ENCODE results near the gene CCDC30. TPM values are rescaled to one million over a fixed set of nuclear protein-coding genes. Genes with fewer than 3 reads are reported as not detected.
"Not testable (repeated sequence)": the region's sequence is repeated elsewhere in the genome, so short reads cannot be mapped to it uniquely, and the experiment has no call there.

Gene CCDC30
- total RNA-seq, 6 donors from 2014 or later, result 4.4 to 40.9 (median 8.2) TPM

GRCh38 chr1:42476605-42477004 lies 13.5 kb downstream of the CCDC30 start:
- Histone ChIP-seq H3K4me1 (no peaks in the 10 kb centered on the region), H3K27me3 (no peaks in the 10 kb centered on the region), H3K4me3 (no peak overlapping the region), H3K36me3 (peaks cover 0 to 12% (median 0%) of the 10 kb centered on the region in 4 donors), H3K27ac (no peak overlapping the region), H3K9me3 (no peaks in the 10 kb centered on the region)
- TF ChIP-seq EP300 (IDR thresholded peaks at IDR 0.05), result no peak
- TF ChIP-seq POLR2AphosphoS5 (IDR thresholded peaks at IDR 0.05), result no peak
- TF ChIP-seq POLR2A (IDR thresholded peaks at IDR 0.05), result no peak
- no peak for TF ChIP-seq CTCF (IDR thresholded peaks at IDR 0.05)
- DNase-seq, result no peak
- no peak for ATAC-seq (ENCODE audit: low FRiP score in 2 of 2)
- WGBS, 2 donors, result 89 to 93% methylated on average over 4 of the region's 4 CpGs

- H3K9me3 ChIP-seq; DNase-seq; H3K27me3 ChIP-seq; H3K4me3 ChIP-seq; H3K4me1 ChIP-seq; H3K27ac ChIP-seq; ATAC-seq (ENCODE audit: low FRiP score in 2 of 2): not testable (repeated sequence)
- H3K36me3 ChIP-seq, result peaks cover 0 to 19% (median 0%) of the 10 kb centered on the region in 4 donors
- WGBS, 2 donors, result 83 to 94% methylated on average over 4 of the region's 4 CpGs
These were observed 14.3 kb downstream of the CCDC30 start for GRCh38 chr1:42477354-42477753.

- TF ChIP-seq CTCF (IDR thresholded peaks at IDR 0.05) (no peak), POLR2A (IDR thresholded peaks at IDR 0.05) (no peak), POLR2AphosphoS5 (IDR thresholded peaks at IDR 0.05) (no peak), EP300 (IDR thresholded peaks at IDR 0.05) (no peak)
- Histone ChIP-seq H3K4me1 (no peaks in the 10 kb centered on the region), H3K27me3 (no peaks in the 10 kb centered on the region), H3K9me3 (no peaks in the 10 kb centered on the region), H3K36me3 (peaks cover 0 to 21% (median 0%) of the 10 kb centered on the region in 4 donors), H3K27ac (no peak overlapping the region), H3K4me3 (no peak overlapping the region)
- ATAC-seq (ENCODE audit: low FRiP score in 2 of 2) (no peak), DNase-seq (no peak)
- WGBS, 2 donors, result 92 to 94% methylated on average over 3 of the region's 3 CpGs
These were observed 14.7 kb downstream of the CCDC30 start for GRCh38 chr1:42477775-42478174.

GRCh38 chr1:42479621-42480020 lies 16.5 kb downstream of the CCDC30 start:
- peaks cover 0 to 29% (median 0%) of the 10 kb centered on the region in 4 donors for H3K36me3 ChIP-seq
- DNase-seq, result no peak
- no peak overlapping the region for H3K4me3 ChIP-seq
- H3K27ac ChIP-seq, result no peak overlapping the region
- H3K9me3 ChIP-seq, result no peaks in the 10 kb centered on the region
- TF ChIP-seq POLR2AphosphoS5 (IDR thresholded peaks at IDR 0.05) (no peak), EP300 (IDR thresholded peaks at IDR 0.05) (no peak), POLR2A (IDR thresholded peaks at IDR 0.05) (no peak), CTCF (IDR thresholded peaks at IDR 0.05) (no peak)
- H3K4me1 ChIP-seq, result no peaks in the 10 kb centered on the region
- ATAC-seq (ENCODE audit: low FRiP score in 2 of 2), result peak; percentile 29 to 57
- H3K27me3 ChIP-seq, result no peaks in the 10 kb centered on the region
- 52 to 68% methylated on average over 4 of the region's 4 CpGs for WGBS, 2 donors

- TF ChIP-seq POLR2AphosphoS5 (IDR thresholded peaks at IDR 0.05), result no peak
- no peak for TF ChIP-seq POLR2A (IDR thresholded peaks at IDR 0.05)
- no peak for TF ChIP-seq CTCF (IDR thresholded peaks at IDR 0.05)
- no peak for TF ChIP-seq EP300 (IDR thresholded peaks at IDR 0.05)
- Histone ChIP-seq H3K9me3 (no peaks in the 10 kb centered on the region), H3K4me1 (no peaks in the 10 kb centered on the region), H3K36me3 (peaks cover 0 to 29% (median 0%) of the 10 kb centered on the region in 4 donors), H3K27ac (no peak overlapping the region), H3K27me3 (no peaks in the 10 kb centered on the region), H3K4me3 (no peak overlapping the region)
- ATAC-seq (ENCODE audit: low FRiP score in 2 of 2) (no peak), DNase-seq (no peak)
- WGBS, 2 donors, result 93 to 100% methylated on average over 1 of the region's 1 CpG
These were observed 17.8 kb downstream of the CCDC30 start for GRCh38 chr1:42480921-42481320.

All from upper lobe of left lung (tissue), 6 donors.